AG04450 (cell line): Measurements from ENCODE around the gene BMPER. TPM values are rescaled to one million over a fixed set of nuclear protein-coding genes. Genes with fewer than 3 reads are reported as not detected.

Experiments
- CTCF ChIA-PET: fragments of 300-600, 350-600 bp; formaldehyde crosslinking; extraction: SDS; loops from one replicate; lab custom pipeline; 2022; ENCODE audit warnings: antibody characterized with exemption, inconsistent platforms; lab: Charles Lee
- POLR2A ChIA-PET: fragments of 350-600 bp; formaldehyde crosslinking; extraction: SDS; loops from one replicate; lab custom pipeline; 2021; ENCODE audit warnings: antibody characterized with exemption, inconsistent platforms; lab: Yijun Ruan, JAX
- DNase-seq: peaks from one replicate; pipeline ENCODE4 v3.0.0-alpha.2; 2011; ENCODE audit warnings: low read depth, low spot score
- H3K27ac ChIP-seq: one replicate; pipeline ENCODE4 v1.5.1; 2012; ENCODE audit warnings: low read depth, low read length, control low read depth
- H3K27me3 ChIP-seq: one replicate; pipeline ENCODE4 v1.6.0; 2012; ENCODE audit warnings: low read length; ENCODE audit not compliant: control insufficient read depth, insufficient read depth
- H3K4me3 ChIP-seq: 2 replicates; pipeline ENCODE4 v1.5.1; 2011; ENCODE audit warnings: mild to moderate bottlenecking, low read depth, low read length, control low read depth
- H3K9me3 ChIP-seq: 2 replicates; pipeline ENCODE4 v1.5.1; 2012; ENCODE audit warnings: low read length; ENCODE audit not compliant: control insufficient read depth, insufficient read depth
- CTCF ChIP-seq: IDR thresholded peaks from 2 replicates; pipeline ENCODE4 v1.5.1; 2011; ENCODE audit warnings: low read depth, low read length, control low read depth, inconsistent platforms
- polyA plus RNA-seq: library from polyadenylated mRNA; depleted of rRNA; stranded (reverse); fragments of >200 nt; gene quantifications from 2 replicates; pipeline ENCODE4 v1.2.3, GENCODE V29; 2011

BMPER gene
- polyA plus RNA-seq, 1 experiment: 1.1 TPM

- CTCF ChIA-PET: interaction anchor here (1.1 kb wide), 1 partner anchor 111 kb away, joined by 7 read pairs; no protein-coding TSS in a partner anchor
Measured at GRCh38 chr7:34044306-34044643, 138.9 kb downstream of the BMPER start.

GRCh38 chr7:34044734-34045353, 139.5 kb downstream of the BMPER start:
- ChIA-PET CTCF (interaction anchor here (1.1 kb wide), 1 partner anchor 112 kb away, joined by 7 read pairs; no protein-coding TSS in a partner anchor), POLR2A (no interaction called here)
- no peaks in the 10 kb centered on the region for H3K9me3 ChIP-seq
- no peak overlapping the region for H3K4me3 ChIP-seq
- TF ChIP-seq CTCF: no peak
- no peaks in the 10 kb centered on the region for H3K27me3 ChIP-seq
- DNase-seq: no peak
- H3K27ac ChIP-seq: no peak overlapping the region

More at GRCh38 chr7:34044306-34044643, 138.9 kb downstream of the BMPER start:
- DNase-seq: no peak
- no peak overlapping the region for H3K27ac ChIP-seq
- H3K9me3 ChIP-seq: no peaks in the 10 kb centered on the region
- POLR2A ChIA-PET: no interaction called here
- no peak for TF ChIP-seq CTCF
- H3K4me3 ChIP-seq: no peak overlapping the region
- no peaks in the 10 kb centered on the region for H3K27me3 ChIP-seq

GRCh38 chr7:34048445-34048844, 143.1 kb downstream of the BMPER start:
- ChIA-PET CTCF (interaction anchor here (1.0 to 1.6 kb wide), 3 partner anchors 11 to 116 kb away, joined by 3 to 5 read pairs (median 3); no protein-coding TSS in a partner anchor), POLR2A (no interaction called here)
- Histone ChIP-seq H3K9me3 (no peaks in the 10 kb centered on the region), H3K27me3 (no peaks in the 10 kb centered on the region), H3K4me3 (no peak overlapping the region), H3K27ac (no peak overlapping the region)
- no peak for TF ChIP-seq CTCF
- no peak for DNase-seq

- Histone ChIP-seq H3K9me3 (no peaks in the 10 kb centered on the region), H3K4me3 (no peak overlapping the region), H3K27me3 (no peaks in the 10 kb centered on the region), H3K27ac (no peak overlapping the region)
- CTCF ChIA-PET: interaction anchor here (1.5 kb wide), 1 partner anchor 121 kb away, joined by 4 read pairs; no protein-coding TSS in a partner anchor
- TF ChIP-seq CTCF: no peak
- DNase-seq: no peak
- POLR2A ChIA-PET: no interaction called here
Measured at GRCh38 chr7:34054075-34054474, 148.7 kb downstream of the BMPER start.

- H3K4me3 ChIP-seq: no peak overlapping the region
- DNase-seq: no peak
- no peaks in the 10 kb centered on the region for H3K9me3 ChIP-seq
- H3K27ac ChIP-seq: no peak overlapping the region
- CTCF ChIA-PET: interaction anchor here (1.2 to 3.7 kb wide), 2 partner anchors 75 to 125 kb away, joined by 7 to 14 read pairs; no protein-coding TSS in a partner anchor
- POLR2A ChIA-PET: interaction anchor here (1.1 to 1.4 kb wide), 2 partner anchors 13 to 98 kb away, joined by 3 to 4 read pairs; no protein-coding TSS in a partner anchor
- H3K27me3 ChIP-seq: no peaks in the 10 kb centered on the region
- no peak for TF ChIP-seq CTCF
Measured at GRCh38 chr7:34057136-34057535, 151.8 kb downstream of the BMPER start.
